Measurements from ENCODE around the gene TRAF1.

TRAF1 gene

DNA sequence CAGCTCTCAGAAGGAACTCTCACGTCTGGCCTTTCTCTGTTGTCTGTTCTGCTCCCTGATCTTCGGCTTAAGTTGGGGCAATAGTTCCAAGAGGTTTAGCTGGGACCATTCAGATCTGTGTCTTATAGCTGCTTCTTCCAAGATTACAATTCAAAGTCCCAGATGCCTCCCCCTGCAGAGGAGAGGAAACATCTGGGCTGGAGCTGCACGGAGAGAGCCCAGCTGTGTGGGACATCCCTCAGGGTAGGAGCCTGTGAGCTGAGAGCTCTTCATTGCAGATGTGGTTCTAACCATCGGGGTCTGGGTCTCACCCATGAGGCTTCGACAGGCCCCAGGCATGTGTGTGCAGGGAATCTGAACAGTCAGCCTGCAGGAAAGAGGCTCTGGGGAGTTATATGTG lies 40.6 kb downstream of the TRAF1 start:
- no peak for DNase-seq

DNA sequence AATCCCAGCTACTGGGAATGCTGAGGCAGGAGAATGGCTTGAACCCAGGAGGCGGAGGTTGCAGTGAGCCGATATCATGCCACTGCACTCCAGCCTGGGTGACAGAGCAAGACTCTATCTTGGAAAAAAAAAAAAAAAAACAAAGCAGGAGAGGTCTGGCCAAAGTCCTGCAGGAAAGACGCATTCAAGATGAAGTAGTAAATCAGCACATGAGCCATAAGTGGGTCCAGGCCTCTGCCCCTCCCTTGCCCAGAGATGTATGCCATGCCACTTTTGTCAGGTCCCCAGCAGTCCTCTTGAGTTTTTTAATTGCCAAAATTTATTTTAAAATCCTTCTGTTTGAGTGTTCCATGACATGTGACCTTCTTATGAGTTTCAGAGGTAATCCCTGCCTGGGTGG lies 41.1 kb downstream of the TRAF1 start:
- DNase-seq, result no peak

- DNase-seq, result no peak
Measured at GRCh38 chr9:120883608-120883996, 43.0 kb downstream of the TRAF1 start.

DNA sequence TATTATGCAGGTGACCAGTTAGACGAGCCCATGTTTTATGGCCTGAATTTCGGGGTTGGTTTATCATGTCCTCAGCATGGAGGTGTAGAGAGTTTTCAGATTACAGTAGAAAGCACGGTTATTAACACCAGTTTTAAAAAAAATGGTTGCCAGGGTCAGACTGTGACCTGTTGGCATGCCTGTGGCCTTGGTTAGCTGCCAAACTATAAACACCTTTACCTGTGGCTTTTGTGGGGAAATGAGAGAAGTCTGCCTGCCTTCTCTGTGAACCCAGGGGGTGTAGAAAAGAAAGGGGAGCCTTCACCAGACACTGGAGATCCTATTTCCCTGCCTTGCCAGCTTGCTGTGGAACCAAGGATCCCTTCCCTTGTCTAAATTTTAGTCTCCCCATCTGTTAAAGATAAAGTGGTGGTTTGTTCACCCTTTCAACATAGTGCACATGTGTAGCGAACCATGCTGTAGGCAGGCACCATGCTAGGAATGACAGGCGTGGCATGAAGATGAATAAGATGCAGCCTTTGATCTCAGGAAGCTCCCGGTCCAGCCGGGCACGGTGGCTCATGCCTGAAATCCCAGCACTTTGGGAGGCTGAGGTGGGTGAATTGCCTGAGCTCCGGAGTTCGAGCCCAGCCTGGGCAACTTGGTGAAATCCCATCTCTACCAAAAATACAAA lies 43.5 kb downstream of the TRAF1 start:
- DNase-seq, result no peak

- DNase-seq, result no peak
Measured at GRCh38 chr9:120879446-120879845, 47.1 kb downstream of the TRAF1 start.

DNA sequence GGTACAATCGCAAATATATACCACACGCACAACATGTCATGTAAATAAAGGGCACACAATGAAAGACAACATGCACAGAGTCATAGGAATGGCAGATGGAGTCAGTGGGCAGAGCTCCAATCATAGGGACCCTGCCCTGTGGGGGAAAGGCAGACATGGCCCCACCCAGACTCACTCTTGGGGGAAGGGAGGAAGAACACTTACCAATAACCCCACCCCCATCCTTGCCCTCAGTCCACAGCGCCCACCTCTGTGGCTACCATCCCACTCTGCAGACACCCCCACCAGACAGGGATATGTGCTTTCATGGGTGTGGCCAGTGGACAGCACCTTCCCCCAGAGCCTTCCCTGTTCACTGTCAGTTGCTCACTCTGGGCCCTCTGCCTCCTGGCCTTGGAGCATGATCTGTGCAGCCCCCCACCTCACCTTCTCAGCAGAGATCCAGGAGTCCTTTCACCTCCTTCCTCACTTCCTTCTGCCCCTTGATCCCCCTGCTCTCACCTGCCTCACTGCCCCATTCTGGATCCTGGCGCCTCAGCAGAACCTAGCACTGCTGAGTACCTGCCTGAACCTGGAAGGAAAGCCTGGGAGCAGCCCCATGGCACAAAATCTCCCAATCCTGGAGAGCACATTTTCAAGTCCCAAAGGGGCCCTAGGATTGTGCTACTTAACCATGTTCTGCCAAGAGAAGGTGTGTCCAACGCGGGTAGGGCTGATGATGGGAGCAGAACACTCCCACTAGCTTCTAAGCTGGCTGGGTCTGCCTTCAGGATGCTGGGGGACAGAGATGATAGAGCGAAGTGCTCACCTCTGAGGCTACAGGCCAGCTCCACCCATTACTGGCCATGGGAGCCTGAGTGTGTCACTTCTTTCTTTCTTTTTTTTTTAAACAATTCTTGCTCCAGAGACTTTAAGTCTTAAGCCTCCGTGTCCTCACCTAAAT lies 48.1 kb downstream of the TRAF1 start:
- no peak for DNase-seq

- peak; percentile 77 for DNase-seq
Measured at GRCh38 chr9:120877276-120878034, 49.1 kb downstream of the TRAF1 start.

GRCh38 chr9:120876842-120877240 lies 49.8 kb downstream of the TRAF1 start, which contains the start of gene PHF19:
Gene PHF19 (minus strand): TSS chr9:120877188. CDS start chr9:120874741, 2,447 bp downstream.
- DNase-seq, result peak; percentile 27

- DNase-seq, result peak; percentile 77
Measured at GRCh38 chr9:120875954-120876841, 50.4 kb downstream of the TRAF1 start.

DNA sequence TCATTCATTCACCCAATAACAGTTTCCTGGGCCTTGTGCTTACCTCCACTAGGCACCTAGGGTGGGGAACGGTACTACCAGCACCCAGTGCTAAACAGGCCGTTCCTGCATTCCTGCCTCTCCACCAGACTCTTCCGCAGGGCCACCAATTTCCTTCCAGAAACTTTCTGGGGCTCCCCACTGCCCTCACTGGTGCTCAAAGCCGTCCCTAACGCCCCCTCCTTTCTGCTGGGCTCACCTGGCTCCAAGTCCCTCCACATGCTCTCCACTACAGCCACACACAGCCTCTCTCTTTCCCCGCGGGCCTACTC lies 51.0 kb downstream of the TRAF1 start:
- no peak for DNase-seq

GRCh38 chr9:120875195-120875565 lies 51.4 kb downstream of the TRAF1 start:
- no peak for DNase-seq

GRCh38 chr9:120874226-120875194 lies 52.1 kb downstream of the TRAF1 start:
- no peak for DNase-seq

- DNase-seq, result no peak
Measured at GRCh38 chr9:120873512-120873911, 53.1 kb downstream of the TRAF1 start.

GRCh38 chr9:120872791-120873502 lies 53.6 kb downstream of the TRAF1 start:
- no peak for DNase-seq

- DNase-seq, result no peak
Measured at GRCh38 chr9:120870206-120870605, 56.4 kb downstream of the TRAF1 start.

GRCh38 chr9:120869726-120870125 lies 56.9 kb downstream of the TRAF1 start:
- no peak for DNase-seq

- DNase-seq, result no peak
Measured at GRCh38 chr9:120869360-120869687, 57.3 kb downstream of the TRAF1 start.

- DNase-seq, result peak; percentile 94
Measured at GRCh38 chr9:120868676-120869359, 57.8 kb downstream of the TRAF1 start.

DNA sequence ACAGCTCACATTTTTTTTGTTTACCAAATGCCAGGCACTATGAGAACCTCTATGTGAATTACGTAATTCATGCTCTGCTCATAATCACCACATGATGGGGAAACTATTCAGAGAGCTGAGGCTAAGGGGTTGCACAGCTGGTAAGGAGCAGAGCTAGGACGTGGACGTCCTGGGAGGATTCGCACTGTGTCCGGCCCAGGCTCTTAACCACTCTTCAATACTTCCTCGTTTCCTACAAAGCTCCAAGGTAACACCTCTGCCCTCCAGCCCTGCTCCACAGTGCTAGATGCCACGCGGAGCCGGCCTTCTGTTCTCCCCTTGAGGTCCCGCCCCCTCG lies 58.3 kb downstream of the TRAF1 start:
- no peak for DNase-seq

DNA sequence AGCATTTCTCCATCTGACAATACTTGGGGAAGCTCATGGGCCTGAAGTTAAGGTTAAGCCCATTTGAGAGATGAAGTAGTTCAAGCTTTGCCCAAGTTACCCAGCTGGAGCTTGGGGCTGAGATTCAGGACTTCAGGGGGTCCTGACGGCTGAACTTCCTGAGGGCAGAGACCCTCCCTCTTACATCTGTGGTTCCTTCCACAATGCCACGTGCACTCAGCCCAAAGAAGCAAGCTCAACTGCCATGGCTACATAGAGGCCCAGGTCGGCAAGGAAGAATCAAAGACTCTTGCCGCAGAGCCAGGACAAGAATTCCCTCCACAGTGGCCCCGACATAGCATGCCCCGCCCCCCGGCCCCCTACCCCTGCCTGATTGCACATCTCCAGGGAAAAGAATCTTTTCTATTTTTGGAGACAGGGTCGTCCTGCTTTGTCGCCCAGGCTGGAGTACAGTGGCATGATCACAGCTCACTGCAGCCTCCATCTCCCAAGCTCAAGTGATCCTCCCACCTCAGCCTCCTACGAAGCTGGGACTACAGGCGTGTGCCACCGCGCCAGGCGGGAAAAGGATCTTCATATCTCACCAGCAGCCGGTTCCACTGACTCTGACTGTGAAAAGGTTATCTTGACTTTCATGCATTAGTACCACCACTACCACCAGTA lies 58.8 kb downstream of the TRAF1 start:
- DNase-seq, result no peak
